Fibroblast of pulmonary artery (primary cell): Measurements from ENCODE around the gene LETM1.
"Not testable (repeated sequence)": the region's sequence is repeated elsewhere in the genome, so short reads cannot be mapped to it uniquely, and the experiment has no call there.

ENCODE experiments used
- DNase-seq: peaks from one replicate; pipeline ENCODE4 v3.0.0-alpha.2; 2010; ENCODE audit warnings: low read depth
- H3K4me3 ChIP-seq: replicated peaks from 2 replicates; pipeline ENCODE4 v1.5.1; 2011; ENCODE audit warnings: low read depth, mild to moderate bottlenecking, control low read depth, low read length, moderate library complexity
- CTCF ChIP-seq: IDR thresholded peaks from 2 replicates; pipeline ENCODE4 v1.5.1; 2011; ENCODE audit warnings: mild to moderate bottlenecking, control low read depth, low read length, inconsistent platforms; ENCODE audit errors: missing control alignments

The LETM1 gene

DNA sequence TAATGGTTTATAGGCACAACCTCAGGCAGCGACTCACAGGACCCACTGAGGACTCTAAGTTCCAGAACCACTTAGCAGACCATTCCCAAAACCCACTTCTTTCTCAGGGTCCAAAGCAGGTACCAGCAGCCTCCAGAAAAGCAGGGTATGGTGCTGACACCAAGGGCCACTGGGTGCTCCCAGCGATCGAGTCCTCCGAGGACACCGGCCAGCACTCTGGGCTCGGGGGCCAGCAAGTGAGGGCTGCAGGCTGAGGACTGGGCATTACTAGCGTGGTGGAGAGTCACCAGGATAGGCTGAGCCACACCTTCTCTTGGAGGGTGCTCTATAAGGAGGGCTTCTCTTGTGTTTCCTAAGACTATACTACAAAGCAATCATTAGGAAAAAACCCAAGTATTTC lies 19.3 kb downstream of the LETM1 start:
- no peak overlapping the region for H3K4me3 ChIP-seq
- DNase-seq = no peak
- TF ChIP-seq CTCF = no peak

- not testable (repeated sequence) for DNase-seq, H3K4me3 ChIP-seq
These were observed 20.1 kb downstream of the LETM1 start for GRCh38 chr4:1835836-1836235.

GRCh38 chr4:1834047-1834775 lies 21.7 kb downstream of the LETM1 start:
- no peak overlapping the region for H3K4me3 ChIP-seq
- no peak for TF ChIP-seq CTCF
- no peak for DNase-seq

DNA sequence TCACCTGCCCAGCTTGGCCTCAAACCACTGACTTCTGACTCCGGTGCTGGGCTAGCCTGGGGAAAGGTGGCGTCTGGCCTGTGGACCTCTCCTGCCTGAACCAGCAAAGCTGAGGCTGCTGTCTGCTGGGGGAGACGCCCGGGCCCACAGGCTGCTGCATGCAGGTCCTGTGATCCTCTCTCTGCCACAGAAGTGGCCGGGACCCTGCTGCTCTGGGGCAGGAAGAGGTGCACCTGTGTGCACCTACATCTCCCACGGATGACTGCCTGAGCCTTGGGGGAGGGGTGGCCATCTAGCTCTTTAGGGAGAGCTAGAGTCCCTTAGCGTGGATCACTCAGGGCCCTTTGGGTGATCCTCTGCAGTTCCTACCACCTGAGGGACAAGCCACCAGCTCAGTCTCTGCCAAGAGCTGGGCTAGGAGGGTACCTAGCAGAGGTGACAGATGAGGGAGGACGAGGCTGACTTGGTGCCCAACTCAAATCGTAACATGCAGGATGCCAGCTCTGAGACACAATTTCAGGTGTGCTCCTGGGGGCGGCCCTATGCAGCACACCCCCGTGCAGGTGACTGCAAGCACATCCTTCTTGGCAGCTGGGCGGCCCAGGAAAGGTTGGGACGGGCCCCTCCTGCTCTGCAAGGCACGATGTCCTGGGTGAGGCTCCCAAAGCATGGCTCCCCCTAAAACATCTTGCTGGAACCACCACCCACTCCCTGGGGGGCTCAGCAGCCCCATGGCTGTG lies 22.5 kb downstream of the LETM1 start:
- no peak for DNase-seq
- no peak for TF ChIP-seq CTCF
- no peak overlapping the region for H3K4me3 ChIP-seq

GRCh38 chr4:1832690-1833089 lies 23.3 kb downstream of the LETM1 start:
- no peak for TF ChIP-seq CTCF
- no peak for DNase-seq
- H3K4me3 ChIP-seq = no peak overlapping the region

- no peak for DNase-seq
- H3K4me3 ChIP-seq = no peak overlapping the region
- no peak for TF ChIP-seq CTCF
These were observed 24.6 kb downstream of the LETM1 start for GRCh38 chr4:1831331-1831730.

DNA sequence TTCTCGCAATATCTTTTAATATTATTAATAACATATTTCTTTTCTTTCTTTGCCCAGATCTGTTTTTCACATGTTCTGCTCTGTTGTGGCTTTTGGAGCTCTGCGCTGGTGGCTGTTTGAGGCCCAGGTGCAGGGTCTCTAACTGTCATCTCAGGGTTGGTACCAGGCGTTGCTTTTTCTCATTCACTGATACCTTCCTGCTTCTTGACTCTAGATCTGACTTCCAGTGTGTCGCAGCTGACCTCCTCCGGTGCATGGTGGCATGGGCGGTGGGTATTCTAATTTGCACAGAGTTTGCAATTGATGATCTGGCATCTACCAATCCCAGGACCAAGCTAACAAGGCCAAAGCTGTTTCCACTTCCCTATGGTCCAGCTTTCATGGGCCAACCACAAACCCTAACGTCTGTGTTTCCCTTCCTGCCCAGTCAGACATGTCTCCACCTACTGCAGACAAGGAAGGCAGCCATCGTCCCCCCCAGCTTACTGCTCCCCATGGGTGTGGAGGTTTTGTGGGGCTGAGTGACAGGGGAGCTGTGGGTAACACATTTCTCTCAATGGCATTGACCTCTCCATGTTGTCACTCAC lies 25.2 kb downstream of the LETM1 start:
- TF ChIP-seq CTCF = no peak
- DNase-seq = no peak
- no peak overlapping the region for H3K4me3 ChIP-seq
